ENCODE measurements around the gene POMP. TPM values are rescaled to one million over a fixed set of nuclear protein-coding genes. Genes with fewer than 3 reads are reported as not detected.
"Not testable (repeated sequence)": the region's sequence is repeated elsewhere in the genome, so short reads cannot be mapped to it uniquely, and the experiment has no call there.

The POMP gene
- total RNA-seq, 1 experiment from 2014 or later = 71.4 TPM

- Mint-ChIP-seq H3K4me3 (ENCODE audit: low read depth, unreplicated experiment) (no peak overlapping the region), H3K9me3 (ENCODE audit: low read depth, unreplicated experiment) (no peaks in the 10 kb centered on the region), H3K27me3 (ENCODE audit: unreplicated experiment) (no peaks in the 10 kb centered on the region), H3K27ac (ENCODE audit: unreplicated experiment) (no peak overlapping the region), H3K4me1 (ENCODE audit: low read depth, unreplicated experiment) (no peaks in the 10 kb centered on the region), H3K36me3 (ENCODE audit: insufficient read depth, unreplicated experiment) (no peaks in the 10 kb centered on the region)
- no TSS peak for BruUV-seq (replicated peaks)
- no peak for DNase-seq
- intact Hi-C loops (cut with micrococcal nuclease; ENCODE audit: unreplicated experiment) = no loop called here
- TF ChIP-seq CTCF (IDR thresholded peaks at IDR 0.05; ENCODE audit: unreplicated experiment) = no peak
- CTCF ChIA-PET = no interaction called here
These were observed 25.3 kb downstream of the POMP start for GRCh38 chr13:28684257-28684656.

GRCh38 chr13:28685114-28685513 is 26.2 kb downstream of the POMP start:
- TF ChIP-seq CTCF (IDR thresholded peaks at IDR 0.05; ENCODE audit: unreplicated experiment) = no peak
- BruUV-seq (replicated peaks) = no TSS peak
- intact Hi-C loops (cut with micrococcal nuclease; ENCODE audit: unreplicated experiment) = no loop called here

GRCh38 chr13:28685892-28686291 is 27.0 kb downstream of the POMP start:
- BruUV-seq (replicated peaks) = no TSS peak
- CTCF ChIA-PET = interaction anchor here (0.7 kb wide), 1 partner anchor 940 kb away, joined by 3 read pairs; no protein-coding TSS in a partner anchor
- H3K27ac Mint-ChIP-seq (ENCODE audit: unreplicated experiment) = no peak overlapping the region
- H3K36me3 Mint-ChIP-seq (ENCODE audit: insufficient read depth, unreplicated experiment) = no peaks in the 10 kb centered on the region
- no peak overlapping the region for H3K4me3 Mint-ChIP-seq (ENCODE audit: low read depth, unreplicated experiment)
- DNase-seq = no peak
- no peaks in the 10 kb centered on the region for H3K9me3 Mint-ChIP-seq (ENCODE audit: low read depth, unreplicated experiment)
- TF ChIP-seq CTCF (IDR thresholded peaks at IDR 0.05; ENCODE audit: unreplicated experiment) = no peak
- peaks cover 7% of the 10 kb centered on the region for H3K27me3 Mint-ChIP-seq (ENCODE audit: unreplicated experiment)
- no peaks in the 10 kb centered on the region for H3K4me1 Mint-ChIP-seq (ENCODE audit: low read depth, unreplicated experiment)
- intact Hi-C loops (cut with micrococcal nuclease; ENCODE audit: unreplicated experiment) = no loop called here

More at GRCh38 chr13:28685114-28685513, 26.2 kb downstream of the POMP start:
- no peaks in the 10 kb centered on the region for H3K27me3 Mint-ChIP-seq (ENCODE audit: unreplicated experiment)
- CTCF ChIA-PET = no interaction called here
- DNase-seq = no peak
- no peaks in the 10 kb centered on the region for H3K4me1 Mint-ChIP-seq (ENCODE audit: low read depth, unreplicated experiment)
- H3K4me3 Mint-ChIP-seq (ENCODE audit: low read depth, unreplicated experiment) = no peak overlapping the region
- H3K27ac Mint-ChIP-seq (ENCODE audit: unreplicated experiment) = no peak overlapping the region
- H3K36me3 Mint-ChIP-seq (ENCODE audit: insufficient read depth, unreplicated experiment) = no peaks in the 10 kb centered on the region
- no peaks in the 10 kb centered on the region for H3K9me3 Mint-ChIP-seq (ENCODE audit: low read depth, unreplicated experiment)

- CTCF ChIA-PET = interaction anchor here (0.8 kb wide), 1 partner anchor 103 kb away, joined by 3 read pairs; no protein-coding TSS in a partner anchor
- intact Hi-C loops (cut with micrococcal nuclease; ENCODE audit: unreplicated experiment) = loop anchor here (5.0 kb wide), 1 partner anchor 103 kb away; no protein-coding TSS in a partner anchor
- not testable (repeated sequence) for BruUV-seq (replicated peaks)
These were observed 34.9 kb downstream of the POMP start for GRCh38 chr13:28693605-28694491.

GRCh38 chr13:28697441-28697840 is 38.5 kb downstream of the POMP start:
- CTCF ChIA-PET = no interaction called here
- no peak overlapping the region for H3K4me3 Mint-ChIP-seq (ENCODE audit: low read depth, unreplicated experiment)
- no peak overlapping the region for H3K27ac Mint-ChIP-seq (ENCODE audit: unreplicated experiment)
- H3K4me1 Mint-ChIP-seq (ENCODE audit: low read depth, unreplicated experiment) = no peaks in the 10 kb centered on the region
- DNase-seq = no peak
- no TSS peak for BruUV-seq (replicated peaks)
- H3K9me3 Mint-ChIP-seq (ENCODE audit: low read depth, unreplicated experiment) = peaks cover 2% of the 10 kb centered on the region
- TF ChIP-seq CTCF (IDR thresholded peaks at IDR 0.05; ENCODE audit: unreplicated experiment) = no peak
- H3K27me3 Mint-ChIP-seq (ENCODE audit: unreplicated experiment) = peaks cover 8% of the 10 kb centered on the region
- intact Hi-C loops (cut with micrococcal nuclease; ENCODE audit: unreplicated experiment) = no loop called here
- no peaks in the 10 kb centered on the region for H3K36me3 Mint-ChIP-seq (ENCODE audit: insufficient read depth, unreplicated experiment)

More at GRCh38 chr13:28693605-28694491, 34.9 kb downstream of the POMP start:
- Mint-ChIP-seq H3K27me3 (ENCODE audit: unreplicated experiment) (peaks cover 31% of the 10 kb centered on the region), H3K4me3 (ENCODE audit: low read depth, unreplicated experiment) (peak overlapping the region; percentile 32)
- H3K4me1 Mint-ChIP-seq (ENCODE audit: low read depth, unreplicated experiment); H3K27ac Mint-ChIP-seq (ENCODE audit: unreplicated experiment); H3K9me3 Mint-ChIP-seq (ENCODE audit: low read depth, unreplicated experiment); H3K36me3 Mint-ChIP-seq (ENCODE audit: insufficient read depth, unreplicated experiment): not testable (repeated sequence)
- peak; percentile 59 for DNase-seq
